ENCODE data around the gene NSMCE1.
"Not testable (repeated sequence)": the region's sequence is repeated elsewhere in the genome, so short reads cannot be mapped to it uniquely, and the experiment has no call there.

The NSMCE1 gene

GRCh38 chr16:27302126-27302525 lies 33.6 kb upstream of the NSMCE1 start:
- DNase-seq = no peak

GRCh38 chr16:27301236-27301861 lies 32.8 kb upstream of the NSMCE1 start:
- no peak for DNase-seq

GRCh38 chr16:27298132-27298531 lies 29.6 kb upstream of the NSMCE1 start:
- no peak for DNase-seq

GRCh38 chr16:27293343-27293742 lies 24.8 kb upstream of the NSMCE1 start:
- DNase-seq = no peak

GRCh38 chr16:27291722-27292240 lies 23.2 kb upstream of the NSMCE1 start:
- no peak for DNase-seq

- no peak for DNase-seq
These were observed 22.5 kb upstream of the NSMCE1 start for GRCh38 chr16:27291106-27291505.

- no peak for DNase-seq
These were observed 22.0 kb upstream of the NSMCE1 start for GRCh38 chr16:27290562-27290961.

- DNase-seq = no peak
These were observed 21.1 kb upstream of the NSMCE1 start for GRCh38 chr16:27289669-27290068.

GRCh38 chr16:27288313-27288712 lies 19.7 kb upstream of the NSMCE1 start:
- not testable (repeated sequence) for DNase-seq

GRCh38 chr16:27287887-27288286 lies 19.3 kb upstream of the NSMCE1 start:
- no peak for DNase-seq

GRCh38 chr16:27287051-27287811 lies 18.7 kb upstream of the NSMCE1 start:
- DNase-seq = no peak

GRCh38 chr16:27286451-27286850 lies 17.9 kb upstream of the NSMCE1 start:
- DNase-seq = no peak

GRCh38 chr16:27285676-27286196 lies 17.2 kb upstream of the NSMCE1 start:
- DNase-seq = no peak

- no peak for DNase-seq
These were observed 16.5 kb upstream of the NSMCE1 start for GRCh38 chr16:27284865-27285675.

- no peak for DNase-seq
These were observed 12.7 kb upstream of the NSMCE1 start for GRCh38 chr16:27281243-27281642.

- no peak for DNase-seq
These were observed 6.8 kb upstream of the NSMCE1 start for GRCh38 chr16:27275394-27275793.

- DNase-seq = not testable (repeated sequence)
These were observed 5.9 kb upstream of the NSMCE1 start for GRCh38 chr16:27274424-27274874.

- DNase-seq = no peak
These were observed 5.3 kb upstream of the NSMCE1 start for GRCh38 chr16:27273670-27274423.

- DNase-seq = no peak
These were observed 4.7 kb upstream of the NSMCE1 start for GRCh38 chr16:27273330-27273669.

- DNase-seq = not testable (repeated sequence)
These were observed 4.1 kb upstream of the NSMCE1 start for GRCh38 chr16:27272697-27273096.

- DNase-seq = no peak
These were observed 3.5 kb upstream of the NSMCE1 start for GRCh38 chr16:27272076-27272475.

- no peak for DNase-seq
These were observed 1.8 kb upstream of the NSMCE1 start for GRCh38 chr16:27270349-27270748.

Measured in T-helper 9 cell (primary cell).